GM19025 (cell line): ENCODE results near the gene PLA2G2C.

Source experiments
- ATAC-seq: cut with Tn5 transposase; IDR thresholded peaks from one replicate; pipeline ENCODE4 v1.9.1; 2021; ENCODE audit warnings: mild to moderate bottlenecking, low read depth, moderate library complexity; ENCODE audit not compliant: unreplicated experiment

The PLA2G2C gene

DNA sequence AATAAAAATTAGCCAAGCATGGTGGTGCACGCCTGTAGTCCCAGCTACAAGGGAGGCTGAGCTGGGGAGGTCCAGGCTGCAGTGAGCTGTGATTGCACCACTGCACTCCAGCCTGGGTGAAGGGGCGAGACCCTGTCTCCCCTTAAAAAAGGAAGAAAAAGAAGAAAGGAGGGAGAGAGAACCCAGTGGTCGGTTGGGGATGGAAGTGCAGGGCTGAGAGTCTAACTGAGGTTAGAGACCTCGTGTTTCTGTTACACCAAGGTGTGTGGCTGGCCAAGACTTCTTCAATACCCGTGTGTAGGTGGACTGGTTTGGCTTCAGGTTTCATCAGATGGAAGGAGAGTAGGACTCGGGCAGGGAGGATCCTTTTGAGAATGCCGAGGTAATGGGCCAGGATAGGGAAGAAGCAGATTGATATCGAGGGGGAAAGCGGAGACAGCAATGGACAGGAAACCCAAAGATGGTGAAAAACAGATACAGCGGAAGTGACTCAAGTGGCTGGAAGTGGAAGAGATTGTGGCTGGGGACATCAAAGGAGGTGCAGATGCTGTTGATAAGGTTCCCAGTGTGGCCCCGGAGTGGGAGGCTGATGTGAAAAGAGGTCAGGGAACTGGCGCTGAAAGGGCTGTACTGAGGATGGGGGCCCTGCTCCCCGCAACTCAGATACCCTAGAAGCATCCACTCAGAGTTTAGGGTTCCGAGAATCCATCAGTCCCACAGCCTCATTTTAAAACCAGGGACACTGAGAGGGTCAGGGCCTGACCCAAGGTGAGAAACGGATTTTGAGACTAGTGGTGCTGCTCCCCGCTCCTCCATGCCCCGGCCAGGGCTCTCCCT is 1.1 kb downstream of the PLA2G2C start:
- no peak for ATAC-seq

DNA sequence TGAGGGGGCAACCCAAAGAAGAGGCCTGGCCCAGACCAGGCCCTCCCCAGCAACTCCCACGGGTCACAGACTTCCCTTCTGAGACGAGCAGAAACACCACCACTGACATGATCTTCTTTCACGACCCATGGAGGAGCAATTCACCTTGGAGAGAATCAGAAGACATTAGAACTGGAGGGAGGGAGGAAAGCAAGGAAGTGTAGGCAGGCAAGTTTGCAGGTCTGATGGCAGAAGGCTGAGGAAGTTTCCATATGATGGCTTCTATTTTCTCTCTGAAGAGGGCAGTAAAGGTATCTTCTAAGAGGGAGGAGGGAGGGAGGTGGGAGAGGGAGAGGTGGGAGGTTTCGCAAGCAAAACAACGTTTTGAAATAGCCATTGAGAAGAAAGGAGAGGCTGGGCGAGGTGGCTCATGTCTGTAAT is 1.8 kb downstream of the PLA2G2C start:
- no peak for ATAC-seq

- ATAC-seq = no peak
These were observed 2.6 kb downstream of the PLA2G2C start for GRCh38 chr1:20183616-20184271.

DNA sequence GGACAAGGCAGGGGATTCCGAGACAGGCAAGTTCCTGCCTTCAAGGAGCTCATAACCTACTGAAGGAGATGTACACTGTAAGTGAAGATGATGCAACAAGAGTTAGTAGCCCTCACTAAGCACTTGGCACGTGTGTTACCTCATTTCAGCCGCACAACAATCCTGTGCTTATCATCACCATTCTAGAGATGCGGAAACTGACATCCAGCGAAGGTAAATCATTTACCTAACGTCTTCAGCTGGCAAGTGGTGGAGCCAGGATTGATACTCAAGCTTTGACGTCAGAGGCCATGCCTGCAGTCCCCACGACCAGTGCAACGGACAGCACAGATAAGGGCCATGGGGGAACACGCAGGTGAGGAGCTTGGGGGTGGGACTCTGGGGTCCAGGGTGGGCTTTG is 3.3 kb downstream of the PLA2G2C start:
- ATAC-seq = no peak

- ATAC-seq = no peak
These were observed 3.9 kb downstream of the PLA2G2C start for GRCh38 chr1:20182415-20182814.

- no peak for ATAC-seq
These were observed 5.5 kb downstream of the PLA2G2C start for GRCh38 chr1:20180844-20181207.

- ATAC-seq = no peak
These were observed 6.0 kb downstream of the PLA2G2C start for GRCh38 chr1:20180129-20180843.

GRCh38 chr1:20179371-20180128 is 6.8 kb downstream of the PLA2G2C start:
- ATAC-seq = no peak

GRCh38 chr1:20178634-20179370 is 7.5 kb downstream of the PLA2G2C start:
- no peak for ATAC-seq

DNA sequence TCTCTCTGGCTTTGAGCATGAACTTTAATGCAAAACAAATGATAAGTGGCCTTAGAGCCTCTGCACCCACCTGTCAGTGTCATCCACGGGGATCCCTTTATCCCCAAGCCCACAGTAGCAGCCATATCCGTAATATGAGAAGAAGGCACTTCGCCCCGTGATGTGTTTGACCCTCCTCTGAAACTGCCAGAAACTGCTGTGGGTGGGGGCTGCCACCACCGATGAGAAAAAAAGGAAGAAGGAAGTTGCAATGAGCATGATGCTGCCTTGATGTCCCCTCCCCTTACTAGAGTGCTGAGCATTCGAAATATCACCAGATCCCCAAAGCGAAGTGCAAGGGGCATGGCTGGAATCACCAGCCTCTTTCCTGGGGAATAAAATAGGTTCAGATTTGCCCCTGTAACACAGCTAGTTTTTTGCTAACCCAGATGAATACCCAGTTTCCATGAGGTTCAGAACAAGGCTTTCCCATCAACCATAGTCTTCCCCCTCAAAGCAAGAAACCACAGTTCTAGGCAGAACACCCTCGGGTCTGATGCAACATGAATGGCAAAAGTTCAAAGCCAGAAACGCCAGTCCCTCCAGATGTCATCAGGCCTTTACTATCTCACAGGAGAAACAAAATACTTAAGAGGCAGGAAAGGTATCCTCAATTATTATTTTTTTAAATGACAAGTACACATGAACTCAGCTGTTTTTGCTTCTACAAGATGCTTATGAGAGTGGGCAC is 11.2 kb downstream of the PLA2G2C start:
- ATAC-seq = no peak

- no peak for ATAC-seq
These were observed 14.2 kb downstream of the PLA2G2C start for GRCh38 chr1:20172033-20172590.

DNA sequence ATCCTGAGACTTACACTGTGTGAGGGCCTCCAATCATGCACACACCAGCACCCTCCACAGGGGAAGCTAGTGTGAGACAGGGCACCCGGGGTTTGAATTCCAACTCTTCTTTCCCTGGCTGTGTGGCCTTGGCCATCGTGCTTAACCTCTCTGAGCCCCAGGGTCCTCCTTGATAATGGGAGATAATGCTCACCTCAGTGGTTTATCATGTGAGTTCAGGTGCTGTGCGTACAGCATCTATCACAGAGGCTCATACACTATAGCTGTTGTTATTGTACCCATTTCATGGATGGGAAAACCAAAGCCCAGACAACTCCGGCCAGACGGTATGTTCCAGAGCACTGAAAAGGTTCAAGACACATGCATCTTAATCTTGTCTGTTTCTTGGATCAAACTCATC is 16.4 kb downstream of the PLA2G2C start:
- ATAC-seq = no peak

- ATAC-seq = no peak
These were observed 17.5 kb downstream of the PLA2G2C start for GRCh38 chr1:20168564-20169491.

DNA sequence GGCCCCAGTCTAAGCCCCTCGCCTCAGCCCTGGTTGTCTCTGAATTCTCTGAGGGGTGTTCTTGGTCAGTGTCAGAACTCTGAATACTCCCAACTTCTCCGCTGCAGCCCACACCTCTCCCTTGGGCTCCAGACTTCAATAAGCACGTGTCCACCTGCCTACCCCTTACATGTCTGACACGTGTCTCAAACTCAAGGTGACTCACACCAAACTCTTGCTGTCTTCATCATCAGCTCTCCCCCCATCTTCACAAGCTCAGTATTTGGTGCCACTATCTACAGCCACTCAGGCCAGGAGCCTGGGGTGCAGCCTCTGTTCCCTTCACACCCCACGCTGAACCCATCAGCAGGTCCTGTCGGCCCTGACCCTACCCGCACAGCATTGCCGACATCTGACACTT is 19.2 kb downstream of the PLA2G2C start:
- no peak for ATAC-seq

DNA sequence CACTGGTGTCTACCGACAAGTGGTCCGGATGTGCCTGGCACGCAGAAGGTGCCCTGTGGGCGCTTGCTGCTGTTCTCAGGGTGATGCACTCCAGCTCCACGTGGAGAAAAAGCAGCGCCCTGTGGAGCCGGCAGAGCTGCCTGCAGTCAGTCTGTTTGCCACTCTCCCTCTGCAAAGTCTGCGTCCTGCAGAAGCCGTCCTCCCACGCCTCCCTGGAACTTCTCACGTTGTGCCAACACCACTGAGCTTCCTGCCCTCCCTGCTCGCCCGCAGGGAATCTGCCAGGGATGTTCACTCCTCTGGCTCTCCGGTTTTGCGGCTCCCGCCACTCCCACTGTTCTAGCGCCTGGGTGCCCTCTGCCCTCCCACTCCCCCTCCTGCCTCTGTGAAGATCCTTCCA is 20.3 kb downstream of the PLA2G2C start:
- ATAC-seq = no peak

DNA sequence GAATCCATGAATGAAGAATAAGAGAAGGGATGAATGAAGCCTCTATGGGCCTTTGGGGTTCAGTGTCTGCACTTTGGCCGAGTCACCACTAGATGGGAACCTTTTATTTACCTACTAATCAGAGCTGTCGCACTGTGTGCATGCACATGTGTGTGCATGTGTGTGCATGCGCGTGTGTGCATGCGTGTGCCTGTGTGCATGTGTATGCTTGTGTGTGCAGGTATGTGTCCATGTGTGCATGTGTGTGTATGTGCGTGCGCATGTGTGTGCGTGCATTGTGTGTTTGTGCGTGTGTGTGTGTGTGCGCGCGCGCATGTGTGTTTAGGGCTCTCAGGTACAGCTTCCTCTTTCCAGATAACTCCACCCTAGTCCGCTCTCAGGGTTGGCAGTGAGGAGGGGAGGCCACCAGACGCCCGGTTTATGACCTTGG is 20.8 kb downstream of the PLA2G2C start:
- ATAC-seq = no peak

DNA sequence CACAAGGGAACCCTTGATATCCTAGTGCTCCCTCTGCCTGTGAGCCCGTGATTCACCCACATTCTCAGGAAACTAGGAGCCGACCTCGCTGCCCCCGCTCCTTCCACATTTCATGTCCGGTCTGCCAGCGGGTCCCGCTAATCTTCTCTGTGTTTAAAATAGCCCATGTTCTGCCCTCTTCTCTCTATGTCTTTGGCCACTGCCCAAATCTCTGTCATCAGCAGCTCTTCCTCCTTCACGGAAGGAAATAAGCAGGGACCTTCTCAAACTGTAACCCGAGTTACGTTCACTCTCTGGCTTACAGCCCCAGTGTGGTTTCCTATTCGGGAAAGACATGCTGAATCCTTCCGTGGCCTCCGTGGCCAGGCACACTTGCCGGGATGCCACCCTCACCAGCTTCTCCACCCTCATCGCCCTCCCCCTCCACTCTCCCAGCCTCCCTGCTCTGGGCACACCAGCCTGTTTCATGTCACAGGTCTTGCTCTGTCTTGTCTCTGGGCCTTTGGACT is 21.6 kb downstream of the PLA2G2C start:
- no peak for ATAC-seq

DNA sequence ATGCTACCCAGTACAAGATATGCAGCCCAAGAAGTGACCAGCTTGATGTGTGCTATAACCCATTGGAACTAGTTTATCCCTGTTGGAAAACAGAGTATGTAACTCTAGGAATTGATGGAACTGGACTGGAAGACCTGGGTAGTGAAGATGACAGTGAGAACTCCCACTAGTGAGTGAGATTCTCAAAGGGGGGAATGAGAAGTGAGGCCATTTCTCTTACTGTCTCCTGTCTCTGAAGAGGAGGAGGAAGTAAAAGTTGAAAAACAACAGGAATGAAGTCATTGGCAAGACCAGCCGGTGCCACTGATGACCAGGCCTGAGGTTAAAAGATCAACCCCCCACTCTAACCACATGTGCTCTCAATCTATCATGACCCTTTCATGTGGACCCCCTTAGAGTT is 26.3 kb downstream of the PLA2G2C start:
- no peak for ATAC-seq
